H1 (cell line): ENCODE results near the gene PLEKHG2. TPM values are rescaled to one million over a fixed set of nuclear protein-coding genes. Genes with fewer than 3 reads are reported as not detected.

Source experiments
- ASH2L ChIP-seq: fragments of 200-600, 300-600 bp; sonication (generic); IDR thresholded peaks from one replicate; pipeline ENCODE4 v1.7.1; 2017; ENCODE audit warnings: low read length
- CTBP2 ChIP-seq: IDR thresholded peaks from 2 replicates; pipeline ENCODE4 v1.7.0; 2011; ENCODE audit warnings: borderline replicate concordance, mild to moderate bottlenecking, moderate library complexity, mixed read lengths, low read length; ENCODE audit not compliant: insufficient read depth, insufficient read length
- GTF2F1 ChIP-seq: IDR thresholded peaks from 2 replicates; pipeline ENCODE4 v1.6.1; 2012; ENCODE audit warnings: low read depth, low read length, improper control_type of control experiment, borderline replicate concordance
- JUN ChIP-seq: IDR thresholded peaks from 2 replicates; pipeline ENCODE4 v1.6.1; 2011; ENCODE audit warnings: low read depth, mild to moderate bottlenecking, improper control_type of control experiment, low read length
- RFX5 ChIP-seq: IDR thresholded peaks from 2 replicates; pipeline ENCODE4 v1.6.1; 2011; ENCODE audit warnings: low read depth, low read length, improper control_type of control experiment, borderline replicate concordance
- ZNF274 ChIP-seq: IDR thresholded peaks from 2 replicates; pipeline ENCODE4 v1.7.0; 2012; ENCODE audit warnings: low read length, borderline replicate concordance; ENCODE audit errors: extremely low read depth
- polyA plus RNA-seq, 7 experiments: library from polyadenylated mRNA; depleted of rRNA in 3 of 7; stranded (reverse) in 5 of 7; unstranded in 2 of 7; fragments of >200 nt in 5 of 7; fragments of 200-250 nt in 2 of 7; gene quantifications; 1 replicate in 5 of 7; 2 replicates in 1 of 7; 4 replicates in 1 of 7; pipeline versions ENCODE4 v1.2.1 to v1.2.3, GENCODE V29; 2011 to 2013; ENCODE audit warnings: missing spikeins in 2 of 7, mixed read lengths in 2 of 7
- total RNA-seq: library from RNA; stranded (reverse); fragmentation: NEBNext Ultra II Directional; extraction: Animal tissue kit (Norgen Biotek cat#: 25700); gene quantifications from 2 replicates; pipeline ENCODE4 v1.2.1, GENCODE V29; 2021

Gene PLEKHG2
- total and polyA plus RNA-seq, 2 of the 8 experiments (the other 6 are each of a cell fraction or from before 2014, with no cell fraction given) = 16.9 to 65.7 TPM

- TF ChIP-seq GTF2F1 (no peak), ASH2L (no peak), JUN (no peak), CTBP2 (no peak), RFX5 (no peak), ZNF274 (no peak)
These were observed 32.2 kb downstream of the PLEKHG2 start (continued) for GRCh38 chr19:39444598-39445195.
